GM12891 (cell line): ENCODE measurements around the gene INAVA.
A peak's percentile ranks its signal among the peaks of the same experiment; 100 is the strongest.

Experiments used
- DNase-seq: peaks from one replicate; pipeline ENCODE4 v3.0.0; 2011; ENCODE audit warnings: low spot score; ENCODE audit not compliant: insufficient read length
- FAIRE-seq: peaks from 2 replicates; lab custom pipeline; 2011; peaks lifted over from hg19 to GRCh38; lab: Jason Lieb, UNC
- PAX5 ChIP-seq: IDR thresholded peaks from 2 replicates; pipeline ENCODE4 v1.6.1; 2011; ENCODE audit warnings: low read length, moderate library complexity, mild to moderate bottlenecking; ENCODE audit not compliant: insufficient read depth, severe bottlenecking
- POLR2A ChIP-seq: IDR thresholded peaks from 2 replicates; pipeline ENCODE4 v1.6.1; 2011; ENCODE audit warnings: low read depth, low read length, control low read depth
- POLR2AphosphoS5 ChIP-seq: IDR thresholded peaks from 2 replicates; pipeline ENCODE4 v1.6.1; 2011; ENCODE audit warnings: low read depth, low read length, control low read depth
- POU2F2 ChIP-seq: IDR thresholded peaks from 2 replicates; pipeline ENCODE4 v1.6.1; 2011; ENCODE audit warnings: low read depth, mild to moderate bottlenecking, control low read depth, low read length, moderate library complexity
- SPI1 ChIP-seq: IDR thresholded peaks from 2 replicates; pipeline ENCODE4 v1.6.1; 2011; ENCODE audit warnings: low read depth, low read length, control low read depth
- TAF1 ChIP-seq: IDR thresholded peaks from 2 replicates; pipeline ENCODE4 v1.6.1; 2011; ENCODE audit warnings: low read depth, low read length, control low read depth

The INAVA gene

DNA sequence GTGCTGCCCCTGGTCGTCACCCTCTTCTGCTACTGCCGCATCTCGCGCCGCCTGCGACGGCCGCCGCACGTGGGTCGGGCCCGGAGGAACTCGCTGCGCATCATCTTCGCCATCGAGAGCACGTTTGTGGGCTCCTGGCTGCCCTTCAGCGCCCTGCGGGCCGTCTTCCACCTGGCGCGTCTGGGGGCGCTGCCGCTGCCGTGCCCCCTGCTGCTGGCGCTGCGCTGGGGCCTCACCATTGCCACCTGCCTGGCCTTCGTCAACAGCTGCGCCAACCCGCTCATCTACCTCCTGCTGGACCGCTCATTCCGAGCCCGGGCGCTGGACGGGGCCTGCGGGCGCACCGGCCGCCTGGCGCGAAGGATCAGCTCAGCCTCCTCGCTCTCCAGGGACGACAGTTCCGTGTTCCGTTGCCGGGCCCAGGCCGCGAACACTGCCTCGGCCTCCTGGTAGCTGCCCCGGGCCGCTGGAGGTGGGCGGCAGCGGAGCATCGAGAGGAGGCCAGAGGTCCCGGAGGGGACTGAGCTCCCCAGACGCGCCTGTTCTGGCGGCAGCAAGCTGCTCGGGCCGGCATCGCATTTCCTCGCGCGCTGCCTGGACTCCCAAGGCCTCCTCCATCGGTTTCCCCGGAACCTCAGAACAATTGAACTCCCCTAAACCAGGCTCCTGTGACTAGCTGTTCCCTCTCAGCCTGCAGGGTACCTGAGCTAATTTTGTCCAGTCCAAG, 20.9 kb upstream of the INAVA start:
- TF ChIP-seq PAX5 (no peak), POU2F2 (no peak), SPI1 (no peak), TAF1 (no peak), POLR2AphosphoS5 (no peak), POLR2A (no peak)
- no peak for FAIRE-seq
- DNase-seq: no peak

GRCh38 chr1:200874694-200875093, 20.0 kb upstream of the INAVA start:
- no peak for TF ChIP-seq POLR2AphosphoS5
- no peak for TF ChIP-seq TAF1
- no peak for TF ChIP-seq POLR2A
- no peak for TF ChIP-seq SPI1
- TF ChIP-seq PAX5: no peak
- TF ChIP-seq POU2F2: no peak
- no peak for FAIRE-seq
- DNase-seq: no peak

GRCh38 chr1:200875416-200875815, 19.3 kb upstream of the INAVA start:
- DNase-seq (no peak), FAIRE-seq (no peak)
- TF ChIP-seq TAF1 (no peak), POLR2AphosphoS5 (no peak), POU2F2 (no peak), PAX5 (no peak), SPI1 (no peak)

DNA sequence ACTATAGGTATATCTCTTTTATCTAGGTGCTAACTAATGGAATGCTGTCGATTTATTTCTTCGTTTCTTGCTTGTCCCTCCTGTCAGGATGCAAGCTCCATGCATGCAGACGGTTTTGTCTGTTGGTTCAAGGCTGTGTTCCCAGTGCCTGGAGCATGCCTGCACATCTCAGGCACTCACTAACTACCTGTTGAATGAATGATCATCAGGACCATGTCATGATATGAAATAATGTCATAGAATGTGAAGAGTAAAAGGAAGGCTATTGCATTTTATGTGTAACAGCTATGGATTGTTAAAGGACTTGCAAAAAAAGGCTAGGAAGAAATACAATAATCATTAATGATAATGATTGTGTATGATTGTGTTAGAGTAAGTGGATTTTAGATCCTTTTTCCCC, 17.7 kb upstream of the INAVA start:
- no peak for TF ChIP-seq PAX5
- no peak for TF ChIP-seq TAF1
- no peak for TF ChIP-seq POU2F2
- no peak for TF ChIP-seq POLR2AphosphoS5
- no peak for TF ChIP-seq SPI1
- no peak for TF ChIP-seq POLR2A
- FAIRE-seq (peak; percentile 63), DNase-seq (no peak)

DNA sequence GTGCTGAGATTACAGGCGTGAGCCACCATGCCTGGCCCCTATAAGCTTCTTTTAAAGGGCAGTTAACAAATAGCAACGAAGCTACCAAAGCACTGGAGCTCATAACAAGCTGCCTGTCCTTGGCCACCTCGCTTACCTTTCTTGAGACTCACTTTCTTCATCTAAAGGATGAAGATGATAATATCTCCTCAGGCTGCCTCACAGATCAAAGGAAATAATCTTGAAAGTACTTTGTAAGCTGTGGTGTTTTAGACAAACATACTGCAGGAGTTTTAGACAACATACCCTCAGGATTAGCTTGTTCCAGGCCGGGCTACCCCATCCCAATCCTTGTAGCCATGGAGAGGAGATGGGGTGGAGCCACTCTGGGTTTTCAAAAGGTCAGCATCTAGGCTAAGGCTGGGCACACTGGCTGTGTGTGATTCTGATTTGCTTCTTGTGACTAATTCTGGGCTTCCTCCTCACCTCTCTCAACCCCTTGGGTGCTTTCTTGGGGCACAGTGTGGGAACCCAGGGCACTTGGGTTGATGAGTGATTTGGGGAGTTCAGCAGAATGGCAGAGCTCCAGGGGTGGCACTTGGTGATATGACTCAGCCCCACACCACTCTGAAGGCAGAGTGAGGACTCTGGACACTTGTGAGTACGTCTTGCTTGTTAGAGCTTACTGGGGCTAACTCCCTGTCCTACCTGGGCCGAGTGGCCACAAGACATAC, 16.7 kb upstream of the INAVA start:
- TF ChIP-seq POLR2AphosphoS5 (no peak), PAX5 (peak; percentile 32), TAF1 (no peak), SPI1 (no peak), POU2F2 (no peak), POLR2A (no peak)
- peak; percentile 86 for FAIRE-seq
- DNase-seq: no peak

DNA sequence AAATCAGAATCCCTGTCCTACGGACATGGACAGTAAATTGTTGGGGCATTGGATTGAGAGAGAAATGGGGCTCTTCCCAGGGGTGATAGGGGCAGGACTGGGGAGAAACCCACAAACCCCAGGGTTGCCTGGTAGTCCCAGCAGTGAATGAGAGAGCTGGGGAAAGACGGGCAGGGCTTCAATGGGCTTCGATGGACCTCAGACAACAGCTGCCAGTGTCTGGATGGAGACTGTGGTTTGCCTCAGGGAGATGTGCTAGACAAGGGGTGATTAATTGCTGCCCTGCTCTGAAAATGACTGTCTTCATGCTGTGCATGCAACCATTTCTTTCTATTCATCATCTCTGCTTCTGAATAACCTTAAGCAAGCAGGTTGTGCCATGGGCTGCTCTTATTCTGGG, 14.5 kb upstream of the INAVA start:
- no peak for DNase-seq
- FAIRE-seq: peak; percentile 87
- TF ChIP-seq PAX5 (peak; percentile 17), TAF1 (no peak), SPI1 (no peak), POLR2AphosphoS5 (no peak), POLR2A (no peak), POU2F2 (peak; percentile 49; the same call in 1 of the 2 replicates)

GRCh38 chr1:200883118-200883517, 11.6 kb upstream of the INAVA start:
- no peak for DNase-seq
- TF ChIP-seq TAF1 (no peak), PAX5 (no peak), POLR2A (no peak), SPI1 (no peak), POU2F2 (no peak), POLR2AphosphoS5 (no peak)
- no peak for FAIRE-seq

DNA sequence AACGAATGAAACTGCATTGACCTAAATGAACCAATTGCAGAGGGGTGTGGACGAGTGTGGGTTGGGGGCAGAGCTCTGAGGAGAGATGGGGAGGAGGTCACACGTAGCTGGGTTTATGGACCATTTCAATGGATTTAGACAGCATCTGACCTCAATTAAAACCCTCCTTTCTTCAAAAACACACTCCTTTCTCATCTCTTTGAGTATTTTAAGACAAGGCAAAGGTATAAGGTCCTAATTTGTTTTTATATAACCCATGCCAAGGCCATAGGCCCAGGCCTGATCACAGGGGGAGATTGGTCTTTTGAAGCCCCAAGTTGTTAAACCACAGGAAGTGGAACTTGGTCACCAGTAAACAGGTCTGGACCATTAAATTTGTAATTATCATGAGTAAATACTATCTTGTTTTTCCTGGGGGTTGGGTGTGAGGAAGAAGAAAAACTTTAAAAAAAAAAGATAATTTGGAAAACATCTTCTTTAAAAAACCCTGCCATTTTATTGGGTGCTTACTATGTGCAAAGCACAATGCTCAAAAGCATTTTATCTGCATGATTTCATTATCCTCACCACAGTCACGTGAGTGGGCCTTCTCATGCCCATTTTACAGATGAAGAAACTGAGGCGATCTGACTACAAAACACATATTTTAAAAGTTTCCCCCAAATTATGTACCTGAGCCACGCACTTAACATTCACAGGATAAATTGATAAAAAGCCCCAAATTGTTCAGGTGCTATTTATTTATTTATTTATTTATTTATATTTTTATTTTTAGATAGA, 8.9 kb upstream of the INAVA start:
- TF ChIP-seq POU2F2: no peak
- TF ChIP-seq TAF1: no peak
- TF ChIP-seq SPI1: no peak
- TF ChIP-seq POLR2A: no peak
- no peak for TF ChIP-seq POLR2AphosphoS5
- TF ChIP-seq PAX5: no peak
- DNase-seq (no peak), FAIRE-seq (no peak)

GRCh38 chr1:200886594-200886993, 8.1 kb upstream of the INAVA start:
- DNase-seq (no peak), FAIRE-seq (no peak)
- TF ChIP-seq POU2F2 (no peak), POLR2A (no peak), TAF1 (no peak), PAX5 (no peak), POLR2AphosphoS5 (no peak), SPI1 (no peak)
